Trophoblast cell (in vitro differentiated cells and primary cell): ENCODE data around the gene CRYZL1.
"Not testable (repeated sequence)": the region's sequence is repeated elsewhere in the genome, so short reads cannot be mapped to it uniquely, and the experiment has no call there.

ENCODE experiments used
- DNase-seq, 2 donors: peaks; one replicate each; pipeline ENCODE4 v3.0.0-alpha.2; 2016
- H2AFZ ChIP-seq: 2 replicates; pipeline ENCODE4 v1.6.1; 2013; ENCODE audit warnings: low read length, moderate library complexity, mild to moderate bottlenecking; ENCODE audit not compliant: insufficient read depth, poor library complexity
- H2AK5ac ChIP-seq: 2 replicates; pipeline ENCODE4 v1.6.1; 2013; ENCODE audit warnings: mild to moderate bottlenecking, low read length
- H2BK120ac ChIP-seq: 2 replicates; pipeline ENCODE4 v1.6.1; 2013; ENCODE audit warnings: low read length, mild to moderate bottlenecking, moderate library complexity; ENCODE audit not compliant: insufficient read depth, poor library complexity
- H2BK12ac ChIP-seq: 2 replicates; pipeline ENCODE4 v1.6.1; 2013; ENCODE audit warnings: mild to moderate bottlenecking, low read length, moderate library complexity
- H2BK5ac ChIP-seq: 2 replicates; pipeline ENCODE4 v1.6.1; 2013; ENCODE audit warnings: low read length, low read depth, moderate library complexity, mild to moderate bottlenecking; ENCODE audit not compliant: poor library complexity
- H3K14ac ChIP-seq: 2 replicates; pipeline ENCODE4 v1.6.1; 2013; ENCODE audit warnings: mild to moderate bottlenecking, low read length
- H3K18ac ChIP-seq: 2 replicates; pipeline ENCODE4 v1.6.1; 2013; ENCODE audit warnings: mild to moderate bottlenecking, low read length
- H3K23ac ChIP-seq: 2 replicates; pipeline ENCODE4 v1.6.1; 2013; ENCODE audit warnings: low read length
- H3K27ac ChIP-seq: 2 replicates; pipeline ENCODE4 v1.5.1; 2013; ENCODE audit warnings: low read depth, mild to moderate bottlenecking, inconsistent platforms, low read length, moderate library complexity
- H3K27me3 ChIP-seq: 2 replicates; pipeline ENCODE4 v1.6.1; 2013; ENCODE audit warnings: inconsistent platforms, mild to moderate bottlenecking, low read length, moderate library complexity; ENCODE audit not compliant: insufficient read depth
- H3K36me3 ChIP-seq, 2 experiments: 1 replicate in 1 of 2; 2 replicates in 1 of 2; pipeline ENCODE4 v1.6.1; 2013; ENCODE audit warnings: low read length in 2 of 2, mild to moderate bottlenecking in 2 of 2, moderate library complexity in 1 of 2; ENCODE audit not compliant: insufficient read depth in 2 of 2, control insufficient read depth in 1 of 2
- H3K4ac ChIP-seq: 2 replicates; pipeline ENCODE4 v1.6.1; 2013; ENCODE audit warnings: low read depth, mild to moderate bottlenecking, low read length, moderate library complexity
- H3K4me1 ChIP-seq, 2 experiments: 1 replicate in 1 of 2; 2 replicates in 1 of 2; pipeline ENCODE4 v1.6.1; 2013; ENCODE audit warnings: low read length in 2 of 2, mild to moderate bottlenecking in 2 of 2, moderate library complexity in 1 of 2; ENCODE audit not compliant: insufficient read depth in 2 of 2, control insufficient read depth in 1 of 2
- H3K4me2 ChIP-seq: 2 replicates; pipeline ENCODE4 v1.6.1; 2013; ENCODE audit warnings: inconsistent platforms, mild to moderate bottlenecking, low read length, moderate library complexity
- H3K4me3 ChIP-seq: 2 replicates; pipeline ENCODE4 v1.5.1; 2013; ENCODE audit warnings: mild to moderate bottlenecking, low read depth, low read length, inconsistent platforms
- H3K79me1 ChIP-seq: one replicate; pipeline ENCODE4 v1.6.1; 2013; ENCODE audit warnings: low read length
- H3K79me2 ChIP-seq: 2 replicates; pipeline ENCODE4 v1.6.1; 2013; ENCODE audit warnings: low read length, mild to moderate bottlenecking; ENCODE audit not compliant: control insufficient read depth, insufficient read depth, poor library complexity
- H3K9ac ChIP-seq: 2 replicates; pipeline ENCODE4 v1.6.1; 2013; ENCODE audit warnings: mild to moderate bottlenecking, low read length
- H3K9me3 ChIP-seq: 2 replicates; pipeline ENCODE4 v1.6.1; 2013; ENCODE audit warnings: low read depth, mild to moderate bottlenecking, control low read depth, inconsistent platforms, low read length; ENCODE audit not compliant: insufficient read depth
- H4K12ac ChIP-seq: 2 replicates; pipeline ENCODE4 v1.6.1; 2013; ENCODE audit warnings: low read depth, mild to moderate bottlenecking, low read length, moderate library complexity
- H4K8ac ChIP-seq: 2 replicates; pipeline ENCODE4 v1.6.1; 2013; ENCODE audit warnings: low read depth, mild to moderate bottlenecking, low read length, moderate library complexity
- H4K91ac ChIP-seq: one replicate; pipeline ENCODE4 v1.6.1; 2013; ENCODE audit warnings: low read depth, mild to moderate bottlenecking, low read length, moderate library complexity
- WGBS: extraction: QIAGEN DNeasy Blood & Tissue Kit; methylation state at CpG from one replicate; pipeline ENCODE4 v1.1.7; 2013; ENCODE audit warnings: missing lambda C conversion rate; ENCODE audit not compliant: insufficient read length, insufficient coverage; ENCODE audit errors: extremely low coverage; 5-methylcytosine and 5-hydroxymethylcytosine counted together

The CRYZL1 gene

GRCh38 chr21:33682992-33683627 lies 41.6 kb upstream of the CRYZL1 start:
- H3K14ac ChIP-seq = no peak overlapping the region
- H2BK12ac ChIP-seq = no peak overlapping the region
- peaks cover 8% of the 10 kb centered on the region for H3K79me2 ChIP-seq
- no peak overlapping the region for H2AFZ ChIP-seq
- no peak overlapping the region for H3K4ac ChIP-seq
- H3K9ac ChIP-seq = no peak overlapping the region
- no peaks in the 10 kb centered on the region for H3K36me3 ChIP-seq
- H3K4me1 ChIP-seq = peaks cover 8 to 15% of the 10 kb centered on the region in 2 experiments
- H2BK5ac ChIP-seq = peak overlapping the region; percentile 63
- peak; percentile 82 to 95 for DNase-seq
- no peak overlapping the region for H3K18ac ChIP-seq
- peaks cover 4% of the 10 kb centered on the region for H3K79me1 ChIP-seq
- H4K91ac ChIP-seq = no peak overlapping the region
- peak overlapping the region; percentile 66 for H2BK120ac ChIP-seq
- WGBS = no CpG with 5 or more reads among the region's 4 CpGs
- no peak overlapping the region for H4K12ac ChIP-seq
- no peak overlapping the region for H3K23ac ChIP-seq
- H3K27ac ChIP-seq = peak overlapping the region; percentile 81
- no peaks in the 10 kb centered on the region for H3K9me3 ChIP-seq
- no peak overlapping the region for H3K4me2 ChIP-seq
- no peak overlapping the region for H3K4me3 ChIP-seq
- no peak overlapping the region for H4K8ac ChIP-seq
- H3K27me3 ChIP-seq = no peaks in the 10 kb centered on the region
- H2AK5ac ChIP-seq = no peak overlapping the region

DNA sequence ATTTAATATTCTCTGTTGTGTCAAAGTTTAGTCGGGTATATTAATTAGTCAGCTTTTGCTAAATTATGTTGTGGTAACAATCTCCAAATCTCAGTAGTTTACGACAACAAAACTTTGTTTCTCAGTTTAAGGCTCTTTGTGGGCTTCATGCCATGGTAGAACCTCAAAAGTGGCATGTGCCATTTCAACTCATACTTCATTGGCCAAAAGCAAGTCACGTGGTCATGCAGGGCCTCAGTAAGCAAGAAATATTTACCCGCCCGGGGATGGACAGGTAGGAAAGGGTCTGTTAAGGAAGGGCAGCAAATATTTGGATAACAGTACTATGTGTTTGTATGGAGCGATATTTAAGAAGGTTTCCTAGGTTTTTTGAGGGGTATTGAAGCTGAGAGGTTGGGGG lies 39.3 kb upstream of the CRYZL1 start:
- no peak overlapping the region for H3K4me2 ChIP-seq
- H4K12ac ChIP-seq = no peak overlapping the region
- no peak overlapping the region for H3K27ac ChIP-seq
- no peak overlapping the region for H4K8ac ChIP-seq
- WGBS = 100% methylated on average over 1 of the region's 6 CpGs
- H4K91ac ChIP-seq = no peak overlapping the region
- H3K36me3 ChIP-seq = no peaks in the 10 kb centered on the region
- no peak overlapping the region for H2AFZ ChIP-seq
- H3K27me3 ChIP-seq = no peaks in the 10 kb centered on the region
- DNase-seq = no peak
- H2BK12ac ChIP-seq = no peak overlapping the region
- no peak overlapping the region for H3K14ac ChIP-seq
- no peak overlapping the region for H3K18ac ChIP-seq
- peaks cover 6 to 8% of the 10 kb centered on the region in 2 experiments for H3K4me1 ChIP-seq
- H3K9me3 ChIP-seq = no peaks in the 10 kb centered on the region
- no peak overlapping the region for H2BK5ac ChIP-seq
- H3K4me3 ChIP-seq = no peak overlapping the region
- peaks cover 10% of the 10 kb centered on the region for H3K79me2 ChIP-seq
- peaks cover 6% of the 10 kb centered on the region for H3K79me1 ChIP-seq
- H2AK5ac ChIP-seq = no peak overlapping the region
- no peak overlapping the region for H3K9ac ChIP-seq
- no peak overlapping the region for H3K23ac ChIP-seq
- H3K4ac ChIP-seq = peak overlapping the region; percentile 81
- H2BK120ac ChIP-seq = no peak overlapping the region

DNA sequence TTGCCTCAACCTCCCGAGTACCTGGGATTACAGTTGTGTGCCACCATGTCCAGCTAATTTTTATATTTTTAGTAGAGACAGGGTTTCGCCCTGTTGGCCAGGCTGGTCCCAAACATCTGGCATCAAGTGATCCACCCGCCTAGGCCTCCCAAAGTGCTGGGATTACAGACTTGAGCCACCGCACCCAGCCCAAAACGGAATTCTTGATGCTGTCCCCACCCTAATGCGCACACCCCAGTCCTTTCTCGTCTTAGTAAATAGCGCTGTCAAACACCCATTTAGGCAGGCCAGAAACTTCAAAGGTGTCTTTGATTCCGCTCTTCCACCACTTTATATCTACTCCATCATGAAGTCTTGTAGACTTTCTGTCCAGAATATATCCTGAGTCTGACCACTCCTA lies 35.9 kb upstream of the CRYZL1 start:
- no peaks in the 10 kb centered on the region for H3K36me3 ChIP-seq
- no peak overlapping the region for H3K4me3 ChIP-seq
- H3K9me3 ChIP-seq = no peaks in the 10 kb centered on the region
- H4K8ac ChIP-seq = no peak overlapping the region
- H3K27ac ChIP-seq = no peak overlapping the region
- H2AFZ ChIP-seq = no peak overlapping the region
- peaks cover 6% of the 10 kb centered on the region for H3K79me1 ChIP-seq
- no CpG with 5 or more reads among the region's 9 CpGs for WGBS
- no peak overlapping the region for H3K23ac ChIP-seq
- H3K4me2 ChIP-seq = no peak overlapping the region
- H3K9ac ChIP-seq = no peak overlapping the region
- no peak overlapping the region for H3K18ac ChIP-seq
- H2BK5ac ChIP-seq = no peak overlapping the region
- H2AK5ac ChIP-seq = no peak overlapping the region
- no peak overlapping the region for H2BK120ac ChIP-seq
- no peaks in the 10 kb centered on the region for H3K27me3 ChIP-seq
- DNase-seq = no peak
- H2BK12ac ChIP-seq = peak overlapping the region; percentile 76
- peak overlapping the region; percentile 55 for H3K4ac ChIP-seq
- H3K79me2 ChIP-seq = peaks cover 10% of the 10 kb centered on the region
- H3K4me1 ChIP-seq = peaks cover 4 to 5% of the 10 kb centered on the region in 2 experiments
- H3K14ac ChIP-seq = no peak overlapping the region
- no peak overlapping the region for H4K12ac ChIP-seq
- H4K91ac ChIP-seq = no peak overlapping the region

- not testable (repeated sequence) for H3K79me1 ChIP-seq
Observed at GRCh38 chr21:33676666-33677065, 35.1 kb upstream of the CRYZL1 start.

More at GRCh38 chr21:33676666-33677065, 35.1 kb upstream of the CRYZL1 start:
- H3K27ac ChIP-seq, H3K4me1 ChIP-seq, H2BK5ac ChIP-seq, H3K4me2 ChIP-seq, H2AK5ac ChIP-seq, H3K23ac ChIP-seq, H3K27me3 ChIP-seq, H3K9ac ChIP-seq, H3K18ac ChIP-seq, H3K14ac ChIP-seq, H4K8ac ChIP-seq, H3K9me3 ChIP-seq, H2AFZ ChIP-seq, H2BK12ac ChIP-seq, H3K4me3 ChIP-seq, H4K12ac ChIP-seq, H2BK120ac ChIP-seq, H3K36me3 ChIP-seq, H4K91ac ChIP-seq, DNase-seq: not testable (repeated sequence)
- peaks cover 10% of the 10 kb centered on the region for H3K79me2 ChIP-seq
- no CpG with 5 or more reads among the region's 5 CpGs for WGBS
- H3K4ac ChIP-seq = peak overlapping the region; percentile 14
